ENCODE data around the gene NMNAT3. TPM values are rescaled to one million over a fixed set of nuclear protein-coding genes. Genes with fewer than 3 reads are reported as not detected.

Gene NMNAT3
- total RNA-seq, 2 experiments from 2014 or later: 1.2 to 1.3 TPM

DNA sequence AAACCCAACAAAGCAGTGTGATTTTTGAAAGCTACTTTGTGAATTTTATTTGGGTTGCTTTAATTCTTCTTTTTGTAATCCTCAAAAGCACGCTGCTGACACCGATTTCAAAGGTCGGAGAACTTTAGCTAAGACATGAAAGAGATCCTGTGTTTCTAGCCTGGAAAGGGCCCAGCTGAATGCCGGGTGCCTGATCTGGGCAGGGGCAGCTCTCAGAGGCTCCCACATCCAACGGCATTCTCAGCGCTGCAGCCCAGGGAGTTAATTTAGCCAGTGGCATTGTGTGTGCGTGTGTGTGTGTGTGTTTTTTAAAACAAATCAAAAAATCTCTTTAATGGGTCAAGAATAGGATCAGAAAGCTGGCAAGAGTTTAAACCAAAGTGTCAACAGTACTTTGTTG lies 144.8 kb downstream of the NMNAT3 start:
- DNase-seq (no peak), ATAC-seq (ENCODE audit: low read depth) (no peak)
- H3K36me3 Mint-ChIP-seq: no peaks in the 10 kb centered on the region
- POLR2A ChIA-PET: no interaction called here
- peaks cover 4% of the 10 kb centered on the region for H3K4me1 Mint-ChIP-seq
- H3K9me3 Mint-ChIP-seq: no peaks in the 10 kb centered on the region
- H3K27me3 Mint-ChIP-seq: peaks cover 6% of the 10 kb centered on the region
- no peak overlapping the region for H3K4me3 Mint-ChIP-seq
- H3K27ac Mint-ChIP-seq: no peak overlapping the region

DNA sequence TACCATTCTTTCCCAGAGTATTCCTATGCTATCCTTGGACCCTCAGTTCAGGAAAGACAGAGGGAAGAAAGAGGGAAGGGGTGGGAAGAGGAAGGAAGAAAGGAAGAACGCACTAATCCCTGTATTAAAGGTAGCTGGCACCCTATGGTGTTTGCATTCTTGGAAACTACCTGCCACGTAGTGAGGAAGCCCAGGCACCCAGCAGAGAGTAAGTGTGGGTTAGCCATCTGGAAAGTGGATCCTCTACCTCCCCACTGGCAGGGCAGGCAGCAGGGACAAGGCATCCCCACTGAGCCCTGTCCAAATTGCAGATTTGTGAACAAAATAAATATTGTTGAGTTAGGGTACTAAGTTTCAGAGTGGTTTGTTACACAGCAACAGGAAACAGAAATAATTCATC lies 147.1 kb downstream of the NMNAT3 start:
- H3K27me3 Mint-ChIP-seq: peaks cover 6% of the 10 kb centered on the region
- no peak for DNase-seq
- no peaks in the 10 kb centered on the region for H3K4me1 Mint-ChIP-seq
- POLR2A ChIA-PET: no interaction called here
- no peak overlapping the region for H3K4me3 Mint-ChIP-seq
- H3K27ac Mint-ChIP-seq: no peak overlapping the region
- no peaks in the 10 kb centered on the region for H3K9me3 Mint-ChIP-seq
- no peaks in the 10 kb centered on the region for H3K36me3 Mint-ChIP-seq
- ATAC-seq (ENCODE audit: low read depth): no peak

DNA sequence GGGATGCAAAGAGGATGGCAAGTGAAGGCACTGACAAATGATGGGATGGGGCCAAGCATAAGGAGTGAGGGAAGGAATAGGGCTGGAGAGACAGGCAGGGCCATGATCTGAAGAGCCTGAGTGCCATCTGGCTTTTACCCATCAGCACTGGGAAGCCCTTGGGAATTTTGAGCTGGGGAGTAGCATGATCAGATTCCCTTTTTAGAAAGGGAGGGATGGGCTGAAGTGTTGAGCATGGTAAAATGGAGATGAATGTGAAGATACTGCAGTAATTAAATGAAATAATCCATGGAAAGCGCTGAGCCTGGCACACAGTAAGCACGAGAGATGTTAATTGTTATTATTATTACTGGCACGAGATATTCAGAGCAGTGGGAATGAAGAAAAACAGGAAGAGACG lies 148.1 kb downstream of the NMNAT3 start:
- no peaks in the 10 kb centered on the region for H3K36me3 Mint-ChIP-seq
- POLR2A ChIA-PET: no interaction called here
- DNase-seq (no peak), ATAC-seq (ENCODE audit: low read depth) (no peak)
- no peak overlapping the region for H3K4me3 Mint-ChIP-seq
- H3K9me3 Mint-ChIP-seq: no peaks in the 10 kb centered on the region
- H3K27ac Mint-ChIP-seq: no peak overlapping the region
- H3K4me1 Mint-ChIP-seq: no peaks in the 10 kb centered on the region
- no peaks in the 10 kb centered on the region for H3K27me3 Mint-ChIP-seq

DNA sequence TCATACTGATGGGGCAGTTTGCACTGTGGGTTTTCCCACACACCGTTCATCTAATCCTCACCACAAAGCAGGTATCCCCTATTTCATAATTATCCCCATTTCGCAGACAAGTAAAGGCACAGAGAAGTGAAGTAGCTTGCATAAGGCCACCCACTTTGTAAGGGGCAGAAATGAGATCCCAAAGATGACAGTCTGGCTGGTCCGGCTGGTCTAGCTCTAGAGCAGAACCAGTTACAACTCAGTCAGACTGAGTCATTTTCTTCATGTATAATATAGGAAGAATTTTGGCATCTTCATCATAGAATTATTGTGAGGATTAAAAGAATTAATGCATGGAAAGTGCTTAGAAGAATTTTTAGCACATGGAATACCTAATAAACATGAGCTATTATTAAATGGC lies 148.8 kb downstream of the NMNAT3 start:
- ATAC-seq (ENCODE audit: low read depth) (no peak), DNase-seq (no peak)
- H3K27me3 Mint-ChIP-seq: no peaks in the 10 kb centered on the region
- POLR2A ChIA-PET: no interaction called here
- no peak overlapping the region for H3K27ac Mint-ChIP-seq
- H3K9me3 Mint-ChIP-seq: no peaks in the 10 kb centered on the region
- H3K36me3 Mint-ChIP-seq: no peaks in the 10 kb centered on the region
- H3K4me1 Mint-ChIP-seq: no peaks in the 10 kb centered on the region
- H3K4me3 Mint-ChIP-seq: no peak overlapping the region

DNA sequence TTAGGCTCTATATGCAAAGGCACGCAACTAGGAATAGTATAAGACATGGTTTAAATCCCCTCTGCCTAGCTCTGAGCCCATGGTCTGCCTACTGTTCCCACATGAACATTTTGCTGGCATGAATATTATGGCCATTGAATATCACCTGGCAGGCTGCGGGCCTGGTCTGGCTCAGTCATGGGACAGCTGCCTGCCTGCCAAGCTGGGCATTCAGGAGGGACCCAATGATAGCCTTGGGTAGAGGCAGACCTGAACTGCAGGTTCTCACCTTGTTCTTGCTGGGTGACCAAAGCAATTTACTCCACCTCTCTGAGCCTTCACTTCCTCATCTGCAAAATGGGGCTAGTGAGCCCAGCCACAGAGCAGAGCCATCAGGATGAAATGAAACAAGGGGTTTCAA lies 149.5 kb downstream of the NMNAT3 start:
- Mint-ChIP-seq H3K36me3 (no peaks in the 10 kb centered on the region), H3K4me1 (no peaks in the 10 kb centered on the region), H3K9me3 (no peaks in the 10 kb centered on the region), H3K27ac (no peak overlapping the region), H3K4me3 (no peak overlapping the region), H3K27me3 (no peaks in the 10 kb centered on the region)
- ATAC-seq (ENCODE audit: low read depth) (no peak), DNase-seq (no peak)
- POLR2A ChIA-PET: no interaction called here

DNA sequence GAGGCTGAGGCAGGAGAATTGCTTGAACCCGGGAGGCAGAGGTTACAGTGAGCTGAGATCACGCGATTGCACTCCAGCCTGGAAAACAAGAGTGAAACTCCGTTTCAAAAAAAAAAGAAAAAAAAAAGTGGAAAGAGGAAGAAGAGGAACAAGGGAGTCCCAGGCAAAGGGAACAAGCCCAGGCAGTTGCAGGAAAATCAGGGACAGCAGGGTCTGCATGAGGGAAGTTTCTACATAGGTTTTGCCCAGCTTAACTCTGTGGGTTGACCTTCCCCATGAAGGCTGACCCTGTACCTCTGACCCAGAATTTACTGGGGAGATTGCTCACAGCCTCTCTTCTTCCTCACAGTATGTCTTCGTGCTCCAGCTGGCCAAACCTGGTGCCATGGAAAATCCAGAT lies 150.5 kb downstream of the NMNAT3 start:
- no peak overlapping the region for H3K4me3 Mint-ChIP-seq
- no peak overlapping the region for H3K27ac Mint-ChIP-seq
- H3K27me3 Mint-ChIP-seq: peaks cover 2% of the 10 kb centered on the region
- POLR2A ChIA-PET: no interaction called here
- DNase-seq (no peak), ATAC-seq (ENCODE audit: low read depth) (no peak)
- no peaks in the 10 kb centered on the region for H3K9me3 Mint-ChIP-seq
- no peaks in the 10 kb centered on the region for H3K36me3 Mint-ChIP-seq
- no peaks in the 10 kb centered on the region for H3K4me1 Mint-ChIP-seq

DNA sequence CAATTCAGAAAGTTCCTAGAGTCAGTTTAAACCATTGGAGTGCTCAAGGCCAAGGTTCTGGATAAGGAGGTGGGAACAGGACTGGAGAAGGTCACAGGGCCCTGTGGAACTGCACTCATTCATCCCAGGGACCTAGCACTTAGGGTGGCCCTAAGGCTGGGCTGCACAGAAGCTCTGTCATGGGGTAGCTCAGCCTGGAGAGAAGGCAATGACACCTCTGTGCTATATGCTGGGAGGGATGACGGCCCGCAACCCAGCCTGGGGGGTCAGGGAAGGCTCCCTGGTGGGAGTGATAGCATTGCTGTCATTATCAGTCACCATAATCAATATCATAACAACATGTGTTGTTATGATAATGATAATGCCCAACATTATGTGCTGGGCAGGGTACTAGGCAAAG lies 151.6 kb downstream of the NMNAT3 start:
- ATAC-seq (ENCODE audit: low read depth) (no peak), DNase-seq (no peak)
- peaks cover 2% of the 10 kb centered on the region for H3K27me3 Mint-ChIP-seq
- H3K4me3 Mint-ChIP-seq: no peak overlapping the region
- no peaks in the 10 kb centered on the region for H3K36me3 Mint-ChIP-seq
- POLR2A ChIA-PET: no interaction called here
- no peak overlapping the region for H3K27ac Mint-ChIP-seq
- no peaks in the 10 kb centered on the region for H3K4me1 Mint-ChIP-seq
- H3K9me3 Mint-ChIP-seq: no peaks in the 10 kb centered on the region

DNA sequence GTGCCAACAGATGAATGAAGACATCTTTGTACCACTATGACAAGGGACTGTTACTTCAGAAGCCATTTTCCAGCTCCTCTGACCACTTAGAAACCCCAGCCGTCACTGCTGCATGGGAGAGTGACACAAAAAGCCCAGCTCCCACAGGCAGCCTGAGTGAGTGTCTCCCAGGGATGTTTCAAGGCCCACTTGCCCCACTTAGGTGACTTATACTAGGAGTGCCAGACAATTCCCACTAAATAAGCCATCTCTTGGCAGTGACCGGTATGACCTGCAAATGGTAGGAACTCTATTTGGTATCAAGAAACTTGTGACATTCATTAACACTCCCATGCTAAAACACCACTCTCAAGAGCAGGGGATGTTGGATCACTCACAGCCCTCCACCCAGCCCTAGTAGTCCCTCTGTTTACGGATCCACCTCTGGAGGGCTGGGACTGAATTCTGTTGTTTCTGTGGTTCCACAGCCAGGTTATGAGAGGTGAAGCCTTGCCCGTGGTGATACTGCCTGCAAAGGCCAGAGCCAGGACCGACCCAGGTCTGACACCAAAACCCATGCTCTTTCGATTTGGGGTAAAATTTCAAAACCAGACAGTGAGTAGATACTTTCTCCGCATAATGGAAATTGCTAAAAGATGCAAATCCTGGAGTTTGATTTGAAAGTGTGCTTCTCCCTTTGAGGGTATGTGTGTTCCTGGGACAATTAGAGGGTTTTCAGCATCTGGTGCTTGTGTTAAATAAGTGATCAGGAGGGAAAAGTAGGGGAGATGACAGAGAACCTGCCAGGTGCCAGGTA lies 152.7 kb downstream of the NMNAT3 start:
- Mint-ChIP-seq H3K36me3 (no peaks in the 10 kb centered on the region), H3K9me3 (no peaks in the 10 kb centered on the region), H3K4me1 (no peaks in the 10 kb centered on the region), H3K27ac (no peak overlapping the region), H3K27me3 (peaks cover 2% of the 10 kb centered on the region), H3K4me3 (no peak overlapping the region)
- ATAC-seq (ENCODE audit: low read depth) (no peak), DNase-seq (no peak)
- POLR2A ChIA-PET: no interaction called here

DNA sequence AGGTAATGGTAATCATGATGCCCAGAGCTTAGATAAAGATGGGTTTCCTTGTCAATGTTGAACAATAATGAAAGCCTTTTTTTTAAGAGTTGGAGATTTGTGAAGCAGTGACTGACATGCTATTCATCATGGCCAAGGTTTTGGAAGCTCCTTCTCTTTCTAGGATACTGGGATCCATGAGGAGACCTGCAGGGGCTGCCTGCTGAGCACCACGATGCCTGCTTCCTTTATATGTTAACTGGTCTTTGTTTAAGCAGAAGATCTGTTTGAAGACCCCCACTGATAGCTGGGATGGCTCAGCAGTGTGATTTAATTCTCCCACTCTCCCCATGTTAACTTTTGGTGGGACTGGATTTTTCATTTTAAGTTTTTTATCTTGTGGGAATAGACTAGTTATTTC lies 154.1 kb downstream of the NMNAT3 start:
- Mint-ChIP-seq H3K9me3 (no peaks in the 10 kb centered on the region), H3K27me3 (peaks cover 2% of the 10 kb centered on the region), H3K4me3 (no peak overlapping the region), H3K27ac (no peak overlapping the region), H3K4me1 (no peaks in the 10 kb centered on the region), H3K36me3 (no peaks in the 10 kb centered on the region)
- ATAC-seq (ENCODE audit: low read depth) (no peak), DNase-seq (no peak)
- POLR2A ChIA-PET: no interaction called here

DNA sequence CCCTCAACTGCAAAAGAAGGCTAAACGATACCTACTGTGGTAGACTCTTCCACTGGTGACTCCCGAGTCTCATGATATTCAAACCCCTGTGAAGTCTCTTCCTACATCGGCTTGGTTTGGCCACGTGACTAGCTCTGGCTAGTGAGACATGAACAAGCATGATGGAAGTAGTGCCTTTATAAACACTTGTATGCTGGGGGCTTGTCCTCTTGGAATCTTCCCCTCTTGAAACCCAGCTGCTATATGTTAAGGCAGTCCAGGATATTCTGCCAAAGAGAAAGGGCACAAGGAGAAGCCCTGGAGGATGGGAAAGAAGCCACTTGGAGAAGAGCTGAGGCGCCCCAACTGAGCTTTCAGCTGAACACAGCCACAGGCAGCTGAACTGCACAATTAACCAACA lies 154.6 kb downstream of the NMNAT3 start:
- Mint-ChIP-seq H3K27me3 (peaks cover 2% of the 10 kb centered on the region), H3K36me3 (no peaks in the 10 kb centered on the region), H3K4me1 (no peaks in the 10 kb centered on the region), H3K27ac (no peak overlapping the region), H3K4me3 (no peak overlapping the region), H3K9me3 (no peaks in the 10 kb centered on the region)
- DNase-seq: no peak
- POLR2A ChIA-PET: no interaction called here
- ATAC-seq (ENCODE audit: low read depth): no peak

DNA sequence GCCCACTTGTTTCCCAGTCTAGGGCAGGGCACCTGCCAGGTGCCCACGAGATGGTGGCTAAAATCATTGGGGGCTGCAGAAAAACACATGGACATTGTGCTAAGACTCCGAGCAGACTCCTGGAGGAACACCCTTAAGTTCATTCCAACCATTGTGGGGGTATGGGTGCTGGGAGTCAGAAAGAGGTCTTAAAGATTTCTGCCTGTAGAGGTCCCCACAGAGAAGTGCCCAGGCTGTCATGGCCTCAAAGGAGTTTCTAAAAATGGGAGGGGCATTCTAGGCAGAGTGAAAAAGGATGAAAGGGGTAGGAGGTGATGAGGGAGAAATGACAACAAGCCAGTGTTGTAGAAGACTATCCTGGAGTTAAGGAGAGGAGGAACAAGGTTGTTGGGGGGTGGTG lies 155.4 kb downstream of the NMNAT3 start:
- no peak overlapping the region for H3K4me3 Mint-ChIP-seq
- no peaks in the 10 kb centered on the region for H3K36me3 Mint-ChIP-seq
- no peak overlapping the region for H3K27ac Mint-ChIP-seq
- H3K27me3 Mint-ChIP-seq: peaks cover 2% of the 10 kb centered on the region
- H3K9me3 Mint-ChIP-seq: no peaks in the 10 kb centered on the region
- no peak for ATAC-seq (ENCODE audit: low read depth)
- no peak for DNase-seq
- POLR2A ChIA-PET: no interaction called here
- no peaks in the 10 kb centered on the region for H3K4me1 Mint-ChIP-seq

DNA sequence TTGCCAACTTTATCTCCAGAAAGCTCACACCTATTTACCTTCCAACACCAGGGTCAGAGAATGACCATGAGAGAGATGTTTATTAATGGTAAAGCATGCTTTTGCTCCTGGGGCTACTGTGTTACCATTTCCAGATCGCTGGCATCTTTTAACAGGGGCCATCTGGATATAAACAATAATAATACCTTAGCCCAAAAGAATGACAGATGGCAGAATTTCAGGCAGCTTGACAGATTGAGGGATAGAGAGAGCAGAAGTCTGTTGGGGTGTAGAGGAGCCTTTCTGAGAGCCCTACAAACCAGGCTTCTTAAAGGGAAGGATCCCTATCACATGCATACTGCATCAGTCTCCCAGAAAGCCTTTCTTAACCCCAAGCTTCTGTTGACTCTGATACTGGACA lies 156.0 kb downstream of the NMNAT3 start:
- Mint-ChIP-seq H3K36me3 (no peaks in the 10 kb centered on the region), H3K27ac (no peak overlapping the region)
- POLR2A ChIA-PET: no interaction called here

DNA sequence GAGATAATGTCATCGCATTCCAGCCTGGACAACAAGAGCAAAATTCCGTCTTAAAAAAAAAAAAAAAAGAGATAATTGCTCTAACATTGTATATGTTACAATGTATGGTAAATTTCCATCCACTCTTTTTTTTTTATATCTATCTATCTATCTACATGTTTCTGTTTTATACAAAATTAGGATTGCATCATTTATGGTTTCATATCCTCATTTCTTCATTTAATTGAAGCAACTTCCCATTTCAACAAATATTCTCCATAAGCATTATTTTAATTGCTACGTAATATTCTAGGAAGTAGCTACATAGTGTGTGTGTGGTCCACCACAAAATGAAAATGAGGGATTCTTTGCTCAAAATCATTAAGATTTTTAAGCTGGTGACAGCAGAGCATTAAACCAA lies 156.6 kb downstream of the NMNAT3 start:
- H3K27ac Mint-ChIP-seq: no peak overlapping the region
- no peak for DNase-seq
- no peak for ATAC-seq (ENCODE audit: low read depth)
- no peaks in the 10 kb centered on the region for H3K9me3 Mint-ChIP-seq
- no peak overlapping the region for H3K4me3 Mint-ChIP-seq
- no peaks in the 10 kb centered on the region for H3K4me1 Mint-ChIP-seq
- no peaks in the 10 kb centered on the region for H3K36me3 Mint-ChIP-seq
- POLR2A ChIA-PET: no interaction called here
- peaks cover 2% of the 10 kb centered on the region for H3K27me3 Mint-ChIP-seq

More for the DNA sequence above, 156.0 kb downstream of the NMNAT3 start:
- Mint-ChIP-seq H3K4me1 (no peaks in the 10 kb centered on the region), H3K4me3 (no peak overlapping the region), H3K9me3 (no peaks in the 10 kb centered on the region), H3K27me3 (peaks cover 2% of the 10 kb centered on the region)
- ATAC-seq (ENCODE audit: low read depth) (no peak), DNase-seq (no peak)

DNA sequence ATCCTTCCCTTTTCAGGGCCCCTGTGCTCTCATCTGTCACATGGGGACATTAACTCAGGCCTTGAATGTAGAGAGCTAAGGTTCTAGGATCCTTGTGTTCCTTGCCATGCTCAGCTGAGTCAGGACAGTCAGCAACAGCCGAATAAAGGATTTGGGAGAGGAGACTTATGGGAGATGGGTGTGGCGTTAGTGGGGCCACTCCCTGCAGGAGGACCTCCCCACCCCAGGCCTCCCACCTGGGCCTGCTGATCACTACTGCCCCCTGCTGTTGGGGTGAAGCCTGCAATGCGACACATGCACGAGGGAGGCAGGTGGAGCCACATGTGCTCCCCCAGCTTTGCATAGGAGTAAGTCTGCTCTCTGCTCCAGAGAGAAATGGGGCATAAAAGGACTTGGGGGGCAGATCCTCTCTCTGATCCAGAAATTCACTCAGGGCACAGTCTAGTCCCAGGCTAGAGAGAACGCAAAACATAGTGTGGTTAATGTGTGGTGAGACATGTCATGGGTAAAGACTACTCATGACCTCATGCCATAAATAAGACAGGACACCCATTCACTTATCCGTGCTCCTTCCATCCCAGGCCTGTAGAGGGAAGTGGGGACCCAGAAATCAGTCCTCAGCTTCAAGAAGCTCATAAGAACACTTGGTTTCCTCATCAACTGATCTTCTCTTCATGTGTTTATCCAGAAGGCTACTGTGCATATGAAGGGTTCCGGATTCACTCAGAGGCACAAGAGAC lies 157.6 kb downstream of the NMNAT3 start:
- ATAC-seq (ENCODE audit: low read depth) (no peak), DNase-seq (no peak)
- Mint-ChIP-seq H3K4me3 (no peak overlapping the region), H3K36me3 (no peaks in the 10 kb centered on the region), H3K27ac (no peak overlapping the region), H3K27me3 (peaks cover 2% of the 10 kb centered on the region), H3K4me1 (no peaks in the 10 kb centered on the region), H3K9me3 (no peaks in the 10 kb centered on the region)
- POLR2A ChIA-PET: no interaction called here
